Vagina (tissue), 2 donors: ENCODE results near the gene NANS. TPM values are rescaled to one million over a fixed set of nuclear protein-coding genes. Genes with fewer than 3 reads are reported as not detected.
A peak's percentile ranks its signal among the peaks of the same experiment; 100 is the strongest.

Experiments used
- DNase-seq, 2 donors: peaks; one replicate each; pipeline ENCODE4 v3.0.0-alpha.2; 2017; ENCODE audit errors: extremely low spot score in 2 of 2
- H3K27ac ChIP-seq: fragments of 200-600 bp; sonication (generic); one replicate; pipeline ENCODE4 v1.5.1; 2019
- H3K27me3 ChIP-seq: fragments of 200-600 bp; sonication (generic); one replicate; pipeline ENCODE4 v1.5.1; 2019
- H3K36me3 ChIP-seq, 2 donors: fragments of 200-600 bp; sonication (generic); one replicate each; pipeline ENCODE4 v1.5.1; 2017 to 2019
- H3K4me1 ChIP-seq: fragments of 200-600 bp; sonication (generic); one replicate; pipeline ENCODE4 v1.5.1; 2019
- H3K4me3 ChIP-seq, 2 donors: fragments of 200-600 bp; sonication (generic); 1 replicate in 1 of 2; 2 replicates in 1 of 2; pipeline ENCODE4 v1.5.1; 2016 to 2019
- H3K9me3 ChIP-seq: fragments of 200-600 bp; sonication (generic); one replicate; pipeline ENCODE4 v1.5.1; 2019
- POLR2A ChIP-seq, 2 donors: fragments of 450-650 bp; IDR thresholded peaks; one replicate each; pipeline ENCODE4 v1.6.1; 2017; ENCODE audit warnings: antibody characterized with exemption in 2 of 2, mild to moderate bottlenecking in 2 of 2, moderate library complexity in 2 of 2
- POLR2AphosphoS5 ChIP-seq, 2 donors: sonication (generic); formaldehyde crosslinking; IDR thresholded peaks; one replicate each; pipeline ENCODE4 v1.9.0; 2017; ENCODE audit warnings: antibody characterized with exemption in 2 of 2, mild to moderate bottlenecking in 2 of 2, low read depth in 1 of 2; ENCODE audit not compliant: insufficient read depth in 1 of 2
- intact Hi-C: fragments of 100-400 bp; cut with DNase I; formaldehyde crosslinking; loops from one replicate; pipeline ENCODE4 v1.15.1; 2023
- total RNA-seq: library from RNA; depleted of rRNA; stranded (reverse); fragments of >200 nt; gene quantifications from one replicate; pipeline ENCODE4 v1.2.3, GENCODE V29; 2016
- TF ChIP-seq, protein P1 (sequence below), 3 experiments: fragments of 450-650 bp in 2 of 3; fragments of 200-600 bp in 1 of 3; sonication (generic) in 1 of 3; IDR thresholded peaks; one replicate each; pipeline ENCODE4 v1.5.1; 2017 to 2019; ENCODE audit warnings: antibody characterized with exemption in 3 of 3, mild to moderate bottlenecking in 2 of 3, moderate library complexity in 2 of 3

The NANS gene
- total RNA-seq, 1 donor from 2014 or later, result 41.7 TPM

DNA sequence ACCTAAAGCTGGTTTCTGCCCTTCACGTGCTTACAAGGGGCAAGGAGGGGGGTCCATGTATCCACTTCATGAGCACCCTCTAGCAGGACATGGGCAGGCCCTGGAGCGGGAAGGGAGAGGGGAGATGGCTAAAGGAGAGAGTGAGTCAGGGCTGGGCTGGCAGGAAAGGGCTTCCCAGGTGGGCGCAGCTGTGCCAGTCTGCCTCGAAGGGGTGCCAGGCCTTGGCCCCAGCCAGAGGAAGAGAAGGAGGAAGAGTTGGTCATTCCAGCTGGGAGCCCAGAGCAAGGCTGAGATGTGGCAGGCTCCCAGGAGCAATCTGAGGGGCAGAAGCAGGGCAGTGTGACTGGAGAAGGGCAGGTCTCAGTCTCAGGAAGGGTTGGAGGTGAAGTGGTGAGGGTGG lies 37.8 kb downstream of the NANS start:
- H3K27ac ChIP-seq, result no peak overlapping the region
- DNase-seq, result no peak
- H3K4me3 ChIP-seq, result no peak overlapping the region
- no peaks in the 10 kb centered on the region for H3K4me1 ChIP-seq
- peaks cover 0 to 3% of the 10 kb centered on the region in 2 donors for H3K36me3 ChIP-seq
- intact Hi-C loops, result no loop called here
- H3K9me3 ChIP-seq, result no peaks in the 10 kb centered on the region
- TF ChIP-seq POLR2A (IDR thresholded peaks at IDR 0.05), result no peak
- TF ChIP-seq POLR2AphosphoS5 (IDR thresholded peaks at IDR 0.05; ENCODE audit: insufficient read depth in 1 of 2, low read depth in 1 of 2), result no peak
- TF ChIP-seq, protein P1, sequence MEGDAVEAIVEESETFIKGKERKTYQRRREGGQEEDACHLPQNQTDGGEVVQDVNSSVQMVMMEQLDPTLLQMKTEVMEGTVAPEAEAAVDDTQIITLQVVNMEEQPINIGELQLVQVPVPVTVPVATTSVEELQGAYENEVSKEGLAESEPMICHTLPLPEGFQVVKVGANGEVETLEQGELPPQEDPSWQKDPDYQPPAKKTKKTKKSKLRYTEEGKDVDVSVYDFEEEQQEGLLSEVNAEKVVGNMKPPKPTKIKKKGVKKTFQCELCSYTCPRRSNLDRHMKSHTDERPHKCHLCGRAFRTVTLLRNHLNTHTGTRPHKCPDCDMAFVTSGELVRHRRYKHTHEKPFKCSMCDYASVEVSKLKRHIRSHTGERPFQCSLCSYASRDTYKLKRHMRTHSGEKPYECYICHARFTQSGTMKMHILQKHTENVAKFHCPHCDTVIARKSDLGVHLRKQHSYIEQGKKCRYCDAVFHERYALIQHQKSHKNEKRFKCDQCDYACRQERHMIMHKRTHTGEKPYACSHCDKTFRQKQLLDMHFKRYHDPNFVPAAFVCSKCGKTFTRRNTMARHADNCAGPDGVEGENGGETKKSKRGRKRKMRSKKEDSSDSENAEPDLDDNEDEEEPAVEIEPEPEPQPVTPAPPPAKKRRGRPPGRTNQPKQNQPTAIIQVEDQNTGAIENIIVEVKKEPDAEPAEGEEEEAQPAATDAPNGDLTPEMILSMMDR (IDR thresholded peaks at IDR 0.05), result no peak
- no peaks in the 10 kb centered on the region for H3K27me3 ChIP-seq

DNA sequence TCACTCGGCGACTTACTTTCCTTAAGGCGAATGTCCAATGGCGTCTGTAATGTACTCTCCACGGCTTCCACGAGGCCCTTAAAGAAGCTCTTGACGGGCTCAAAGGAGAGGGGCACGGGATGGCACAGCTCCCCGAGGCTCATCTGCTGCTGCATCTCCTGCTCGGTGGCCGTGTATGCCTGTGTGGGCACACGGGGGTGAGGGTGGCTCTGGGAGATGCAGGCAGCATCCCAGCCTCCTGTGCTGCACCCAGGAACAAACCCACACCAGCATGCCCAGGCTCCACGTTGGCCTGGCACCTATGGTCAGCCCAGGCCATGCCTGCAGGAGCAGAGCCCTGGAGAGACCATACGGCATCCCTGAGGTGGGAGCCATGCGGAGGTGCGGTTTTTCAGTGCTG lies 38.3 kb downstream of the NANS start:
- Histone ChIP-seq H3K9me3 (no peaks in the 10 kb centered on the region), H3K36me3 (peaks cover 0 to 3% of the 10 kb centered on the region in 2 donors), H3K4me1 (no peaks in the 10 kb centered on the region), H3K4me3 (no peak overlapping the region), H3K27me3 (no peaks in the 10 kb centered on the region), H3K27ac (no peak overlapping the region)
- intact Hi-C loops, result no loop called here
- TF ChIP-seq POLR2A (IDR thresholded peaks at IDR 0.05) (no peak), POLR2AphosphoS5 (IDR thresholded peaks at IDR 0.05; ENCODE audit: insufficient read depth in 1 of 2, low read depth in 1 of 2) (no peak)
- TF ChIP-seq, protein P1 (IDR thresholded peaks at IDR 0.05), result no peak
- no peak for DNase-seq

DNA sequence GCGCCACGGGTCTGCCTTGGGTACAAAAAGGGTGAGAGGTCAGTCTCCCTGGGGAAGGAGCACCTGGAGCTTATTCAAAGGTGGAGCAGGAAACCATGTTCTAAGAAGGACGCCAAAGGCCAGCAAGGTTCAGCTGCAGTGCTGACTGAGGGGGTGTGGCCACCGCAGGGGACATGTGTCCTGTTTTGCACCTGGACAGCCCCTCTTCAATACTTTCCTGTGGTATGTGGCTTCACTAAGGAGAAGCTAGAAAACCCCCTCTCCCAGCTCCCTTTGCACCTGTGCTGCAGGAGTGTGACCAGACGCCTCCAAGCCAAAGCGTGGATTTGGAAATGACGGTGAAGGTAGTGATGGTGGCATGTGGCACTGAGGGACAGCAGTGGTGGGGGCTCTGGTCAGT lies 38.9 kb downstream of the NANS start:
- H3K9me3 ChIP-seq, result no peaks in the 10 kb centered on the region
- intact Hi-C loops, result no loop called here
- no peaks in the 10 kb centered on the region for H3K4me1 ChIP-seq
- H3K27ac ChIP-seq, result no peak overlapping the region
- H3K4me3 ChIP-seq, result no peak overlapping the region
- DNase-seq, result no peak
- H3K36me3 ChIP-seq, result peaks cover 0 to 3% of the 10 kb centered on the region in 2 donors
- TF ChIP-seq POLR2A (IDR thresholded peaks at IDR 0.05), result no peak
- TF ChIP-seq, protein P1 (IDR thresholded peaks at IDR 0.05), result no peak
- no peak for TF ChIP-seq POLR2AphosphoS5 (IDR thresholded peaks at IDR 0.05; ENCODE audit: insufficient read depth in 1 of 2, low read depth in 1 of 2)
- no peaks in the 10 kb centered on the region for H3K27me3 ChIP-seq

DNA sequence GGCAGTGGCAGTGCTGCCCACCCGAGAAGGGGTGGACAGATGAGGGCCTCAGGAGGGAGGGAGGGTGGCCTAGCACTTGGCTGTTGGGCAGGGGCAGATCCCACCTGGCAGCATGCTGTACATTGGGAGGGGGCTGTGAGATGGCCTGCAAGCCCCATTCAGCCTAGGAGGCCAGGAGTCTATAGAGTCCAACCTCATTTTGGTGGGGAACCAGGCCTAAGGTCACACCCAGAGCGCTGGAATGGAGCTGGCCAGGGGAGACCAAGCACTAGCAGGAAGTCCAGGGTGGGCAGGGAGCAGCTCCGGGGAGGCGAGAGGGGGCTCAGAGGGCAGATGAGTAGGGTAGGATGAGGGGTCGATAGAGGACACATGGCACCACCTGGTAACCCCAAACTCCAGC lies 39.6 kb downstream of the NANS start:
- no peaks in the 10 kb centered on the region for H3K27me3 ChIP-seq
- intact Hi-C loops, result no loop called here
- TF ChIP-seq POLR2AphosphoS5 (IDR thresholded peaks at IDR 0.05; ENCODE audit: insufficient read depth in 1 of 2, low read depth in 1 of 2) (no peak), POLR2A (IDR thresholded peaks at IDR 0.05) (no peak)
- TF ChIP-seq, protein P1 (IDR thresholded peaks at IDR 0.05), result no peak
- H3K36me3 ChIP-seq, result peaks cover 0 to 3% of the 10 kb centered on the region in 2 donors
- DNase-seq, result no peak
- no peaks in the 10 kb centered on the region for H3K9me3 ChIP-seq
- H3K4me3 ChIP-seq, result no peak overlapping the region
- H3K27ac ChIP-seq, result no peak overlapping the region
- H3K4me1 ChIP-seq, result no peaks in the 10 kb centered on the region

DNA sequence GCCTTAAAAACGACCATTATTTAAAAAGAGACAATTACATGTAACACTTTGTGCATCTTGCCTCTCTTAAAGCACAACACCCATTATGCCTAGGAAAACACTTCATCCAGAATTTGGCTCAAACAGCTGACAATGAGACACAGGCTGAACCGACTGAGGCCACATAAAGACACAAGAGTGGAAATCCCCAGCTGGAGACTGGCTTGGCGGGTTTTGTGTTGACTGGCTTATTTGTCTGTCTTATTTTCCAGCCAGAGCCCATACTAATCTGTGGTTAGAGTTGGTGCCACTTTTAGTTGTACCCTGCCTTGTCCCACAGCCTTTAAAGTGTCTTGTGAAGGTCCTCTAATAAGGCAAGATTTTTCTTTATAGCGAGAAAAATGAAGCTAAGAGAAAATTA lies 41.3 kb downstream of the NANS start:
- no peaks in the 10 kb centered on the region for H3K27me3 ChIP-seq
- TF ChIP-seq POLR2AphosphoS5 (IDR thresholded peaks at IDR 0.05; ENCODE audit: insufficient read depth in 1 of 2, low read depth in 1 of 2) (peak in 1 of 2 donors; percentile 44), POLR2A (IDR thresholded peaks at IDR 0.05) (no peak)
- TF ChIP-seq, protein P1 (IDR thresholded peaks at IDR 0.05), result no peak
- H3K27ac ChIP-seq, result no peak overlapping the region
- peaks cover 0 to 3% of the 10 kb centered on the region in 2 donors for H3K36me3 ChIP-seq
- H3K9me3 ChIP-seq, result no peaks in the 10 kb centered on the region
- H3K4me3 ChIP-seq, result no peak overlapping the region
- intact Hi-C loops, result no loop called here
- no peaks in the 10 kb centered on the region for H3K4me1 ChIP-seq
- DNase-seq, result no peak
